IMR-90 (cell line): Measurements from ENCODE around the gene CNKSR3. TPM values are rescaled to one million over a fixed set of nuclear protein-coding genes. Genes with fewer than 3 reads are reported as not detected.

Source experiments
- ATAC-seq: fragments of 200-7000 bp; cut with Tn5 transposase; 2 replicates; pipeline ENCODE4 v1.9.1; 2020; ENCODE audit warnings: low read depth, mild to moderate bottlenecking, moderate library complexity
- BruUV-seq: library from RNA; stranded (reverse); fragments of 400-500 nt; replicated peaks from 2 replicates; lab custom pipeline; 2021; lab: Mats Ljungman, UMichigan
- CTCF ChIA-PET: fragments of 300-600 bp; formaldehyde crosslinking; extraction: SDS; loops from one replicate; lab custom pipeline; 2021; ENCODE audit warnings: antibody characterized with exemption; lab: Yijun Ruan, JAX
- POLR2A ChIA-PET: fragments of 300-600 bp; sonication (Branson Sonifier 250); formaldehyde crosslinking; loops from one replicate; lab custom pipeline; 2022; ENCODE audit warnings: antibody characterized with exemption; ENCODE audit not compliant: unreplicated experiment; lab: Charles Lee
- DNase-seq: peaks from one replicate; pipeline ENCODE4 v3.0.0; 2013
- H2AFZ ChIP-seq: replicated peaks from 2 replicates; pipeline ENCODE3; 2013; ENCODE audit warnings: low read length, mild to moderate bottlenecking; ENCODE audit not compliant: poor library complexity
- H2AK5ac ChIP-seq: 2 replicates; pipeline ENCODE4 v1.6.1; 2013; ENCODE audit warnings: low read depth, low read length, inconsistent platforms
- H2AK9ac ChIP-seq: replicated peaks from 2 replicates; pipeline ENCODE3; 2013; ENCODE audit warnings: mild to moderate bottlenecking, low read depth, low read length, moderate library complexity; ENCODE audit not compliant: poor library complexity
- H2BK120ac ChIP-seq: 2 replicates; pipeline ENCODE4 v1.6.1; 2013; ENCODE audit warnings: low read depth, low read length, inconsistent platforms
- H2BK15ac ChIP-seq: 3 replicates; pipeline ENCODE4 v1.6.1; 2013; ENCODE audit warnings: low read depth, low read length, inconsistent platforms
- H2BK20ac ChIP-seq: 2 replicates; pipeline ENCODE4 v1.6.1; 2013; ENCODE audit warnings: low read depth, mild to moderate bottlenecking, inconsistent platforms, low read length, moderate library complexity
- H2BK5ac ChIP-seq: 2 replicates; pipeline ENCODE4 v1.6.1; 2013; ENCODE audit warnings: mild to moderate bottlenecking, low read depth, low read length, inconsistent platforms; ENCODE audit not compliant: poor library complexity, severe bottlenecking
- H3K14ac ChIP-seq: replicated peaks from 2 replicates; pipeline ENCODE4 v1.6.1; 2013; ENCODE audit warnings: low read depth, low read length, inconsistent platforms
- H3K18ac ChIP-seq: 2 replicates; pipeline ENCODE4 v1.6.1; 2013; ENCODE audit warnings: low read depth, low read length, control low read depth
- H3K23ac ChIP-seq: 2 replicates; pipeline ENCODE4 v1.6.1; 2013; ENCODE audit warnings: low read depth, low read length, inconsistent platforms
- H3K27ac ChIP-seq: 2 replicates; pipeline ENCODE4 v1.5.1; 2013; ENCODE audit warnings: mild to moderate bottlenecking, control low read depth, low read length; ENCODE audit not compliant: insufficient read depth
- H3K27me3 ChIP-seq: 2 replicates; pipeline ENCODE4 v1.6.1; 2013; ENCODE audit warnings: low read length; ENCODE audit not compliant: control insufficient read depth, insufficient read depth
- H3K36me3 ChIP-seq: 2 replicates; pipeline ENCODE4 v1.6.1; 2013; ENCODE audit warnings: low read length, mixed read lengths; ENCODE audit not compliant: control insufficient read depth, insufficient read depth
- H3K4ac ChIP-seq: 2 replicates; pipeline ENCODE4 v1.6.1; 2013; ENCODE audit warnings: low read depth, low read length, inconsistent platforms
- H3K4me1 ChIP-seq: 2 replicates; pipeline ENCODE4 v1.6.1; 2013; ENCODE audit warnings: low read length, mixed read lengths; ENCODE audit not compliant: control insufficient read depth, insufficient read depth
- H3K4me2 ChIP-seq: 2 replicates; pipeline ENCODE4 v1.6.1; 2013; ENCODE audit warnings: low read depth, mild to moderate bottlenecking, control low read depth, low read length, moderate library complexity
- H3K4me3 ChIP-seq: 2 replicates; pipeline ENCODE4 v1.5.1; 2013; ENCODE audit warnings: low read depth, mild to moderate bottlenecking, control low read depth, low read length, moderate library complexity; ENCODE audit not compliant: insufficient read depth
- H3K56ac ChIP-seq: 2 replicates; pipeline ENCODE4 v1.6.1; 2013; ENCODE audit warnings: low read length, inconsistent platforms; ENCODE audit not compliant: insufficient read depth; ENCODE audit errors: extremely low read depth
- H3K79me1 ChIP-seq, 2 experiments: 2 replicates each; pipeline ENCODE4 v1.6.1; 2013; ENCODE audit warnings: low read length in 2 of 2, inconsistent platforms in 1 of 2, low read depth in 1 of 2
- H3K9ac ChIP-seq: 2 replicates; pipeline ENCODE4 v1.6.1; 2013; ENCODE audit warnings: low read depth, low read length, control low read depth
- H3K9me1 ChIP-seq: 2 replicates; pipeline ENCODE4 v1.6.1; 2013; ENCODE audit warnings: low read length, inconsistent platforms; ENCODE audit not compliant: insufficient read depth
- H3K9me3 ChIP-seq: 2 replicates; pipeline ENCODE4 v1.6.1; 2013; ENCODE audit warnings: low read length; ENCODE audit not compliant: control insufficient read depth, insufficient read depth
- H4K20me1 ChIP-seq: 2 replicates; pipeline ENCODE4 v1.6.1; 2013; ENCODE audit warnings: low read length, inconsistent platforms; ENCODE audit not compliant: insufficient read depth
- H4K5ac ChIP-seq: 2 replicates; pipeline ENCODE4 v1.6.1; 2013; ENCODE audit warnings: mild to moderate bottlenecking, low read depth, low read length, control low read depth
- H4K8ac ChIP-seq, 2 experiments: 2 replicates each; pipeline ENCODE4 v1.6.1; 2013; ENCODE audit warnings: low read depth in 2 of 2, low read length in 2 of 2, control low read depth in 1 of 2, inconsistent platforms in 1 of 2
- H4K91ac ChIP-seq: 2 replicates; pipeline ENCODE4 v1.6.1; 2013; ENCODE audit warnings: low read depth, low read length, inconsistent platforms; ENCODE audit not compliant: insufficient read depth
- BHLHE40 ChIP-seq: fragments of 150-350 bp; IDR thresholded peaks from 2 replicates; pipeline ENCODE4 v1.6.1; 2016; ENCODE audit warnings: mild to moderate bottlenecking, low read depth, low read length
- CHD1 ChIP-seq: IDR thresholded peaks from 2 replicates; pipeline ENCODE4 v1.6.1; 2012; ENCODE audit warnings: low read depth, low read length, improper control_type of control experiment
- CTCF ChIP-seq: conservative IDR thresholded peaks from 2 replicates; pipeline ENCODE4 v1.5.1; 2012; ENCODE audit warnings: mild to moderate bottlenecking, low read depth, low read length, improper control_type of control experiment
- ELK1 ChIP-seq: fragments of 150-350 bp; IDR thresholded peaks from 2 replicates; pipeline ENCODE4 v1.6.1; 2016; ENCODE audit warnings: low read depth, mild to moderate bottlenecking, low read length, moderate library complexity, borderline replicate concordance
- FOS ChIP-seq: fragments of 150-350 bp; IDR thresholded peaks from 2 replicates; pipeline ENCODE4 v1.6.1; 2016; ENCODE audit warnings: low read depth, low read length
- MAFK ChIP-seq: IDR thresholded peaks from 2 replicates; pipeline ENCODE4 v1.6.1; 2012; ENCODE audit warnings: low read depth, low read length, improper control_type of control experiment
- MAZ ChIP-seq: IDR thresholded peaks from 2 replicates; pipeline ENCODE4 v1.6.1; 2012; ENCODE audit warnings: low read depth, mild to moderate bottlenecking, low read length, improper control_type of control experiment, moderate library complexity, borderline replicate concordance
- MXI1 ChIP-seq: IDR thresholded peaks from 2 replicates; pipeline ENCODE4 v1.6.1; 2012; ENCODE audit warnings: low read depth, mild to moderate bottlenecking, low read length, moderate library complexity, borderline replicate concordance
- NFE2L2 ChIP-seq: fragments of 150-350 bp; IDR thresholded peaks from 2 replicates; pipeline ENCODE4 v1.6.1; 2016; ENCODE audit warnings: low read depth, mild to moderate bottlenecking, low read length
- POLR2A ChIP-seq: IDR thresholded peaks from 2 replicates; pipeline ENCODE4 v1.6.1; 2012; ENCODE audit warnings: mild to moderate bottlenecking, low read depth, low read length
- RAD21 ChIP-seq: IDR thresholded peaks from 2 replicates; pipeline ENCODE4 v1.6.1; 2012; ENCODE audit warnings: low read length, improper control_type of control experiment
- RCOR1 ChIP-seq: IDR thresholded peaks from 2 replicates; pipeline ENCODE4 v1.6.1; 2012; ENCODE audit warnings: mild to moderate bottlenecking, low read length, improper control_type of control experiment; ENCODE audit not compliant: insufficient replicate concordance
- USF2 ChIP-seq: fragments of 150-350 bp; IDR thresholded peaks from 2 replicates; pipeline ENCODE4 v1.6.1; 2017; ENCODE audit warnings: mild to moderate bottlenecking, antibody characterized with exemption, low read length, low read depth
- WGBS, 2 experiments: methylation state at CpG; one replicate each; pipeline versions ENCODE4 v1.1.5 to v1.1.7; 2013; ENCODE audit warnings: missing lambda C conversion rate in 2 of 2; ENCODE audit not compliant: insufficient read length in 1 of 2; ENCODE audit errors: extremely low coverage in 2 of 2; 5-methylcytosine and 5-hydroxymethylcytosine counted together
- dilution Hi-C: fragments of 300-500 bp; cut with HindIII; formaldehyde crosslinking; loops from one replicate; pipeline ENCODE4 v1.14.3; 2018; ENCODE audit warnings: low sequenced_read_pairs; ENCODE audit not compliant: unreplicated experiment
- in situ Hi-C: fragments of 300-500 bp; cut with MboI; formaldehyde crosslinking; loops from 3 replicates; pipeline ENCODE4 v1.14.3; 2019; ENCODE audit warnings: low sequenced_read_pairs, inconsistent platforms, mixed read lengths
- intact Hi-C: fragments of 100-400 bp; cut with micrococcal nuclease; formaldehyde crosslinking; loops from 2 replicates; pipeline ENCODE4 v1.10.0; 2022
- polyA plus RNA-seq, 3 experiments: library from polyadenylated mRNA; depleted of rRNA; stranded (reverse); fragments of >200 nt; gene quantifications; 2 replicates each; pipeline ENCODE4 v1.2.3, GENCODE V29; 2012; ENCODE audit warnings: low replicate concordance in 1 of 3
- total RNA-seq: library from RNA; depleted of rRNA; stranded (reverse); fragments of >200 nt; gene quantifications from 2 replicates; pipeline ENCODE4 v1.2.3, GENCODE V29; 2012

The CNKSR3 gene
- total and polyA plus RNA-seq, 2 of the 4 experiments (the other 2 are of a cell fraction): 6.7 to 15.8 TPM

GRCh38 chr6:154496793-154497517 is 13.5 kb downstream of the CNKSR3 start (continued):
- TF ChIP-seq MAFK: no peak

- peaks cover 1% of the 10 kb centered on the region; the same call in 1 of the 2 replicates for H3K36me3 ChIP-seq
- no peaks in the 10 kb centered on the region for H3K27me3 ChIP-seq
- H3K23ac ChIP-seq: no peak overlapping the region
- no peak overlapping the region for H2BK5ac ChIP-seq
- no peak overlapping the region for H3K9ac ChIP-seq
- peaks cover 4% of the 10 kb centered on the region for H3K4me1 ChIP-seq
- H4K5ac ChIP-seq: no peak overlapping the region
- H3K27ac ChIP-seq: no peak overlapping the region
- ChIA-PET POLR2A (no interaction called here), CTCF (interaction anchor here (0.5 to 1.0 kb wide), 2 partner anchors 14 to 52 kb away, joined by 3 to 4 read pairs; partner anchors contain the start of gene CNKSR3)
- no TSS peak for BruUV-seq
- no peak overlapping the region for H3K4me3 ChIP-seq
- H4K20me1 ChIP-seq: peaks cover 20% of the 10 kb centered on the region
- H2AK9ac ChIP-seq: no peak overlapping the region
- no peak overlapping the region for H3K4ac ChIP-seq
- no peak overlapping the region for H3K14ac ChIP-seq
- no peaks in the 10 kb centered on the region for H3K9me3 ChIP-seq
- no peak overlapping the region for H3K18ac ChIP-seq
- no peak overlapping the region for H2BK20ac ChIP-seq
- no peak overlapping the region for H4K91ac ChIP-seq
- in situ Hi-C loops (no loop called here), intact Hi-C loops (no loop called here), dilution Hi-C loops (no loop called here)
- no peak overlapping the region for H2AK5ac ChIP-seq
- peaks cover 32 to 77% of the 10 kb centered on the region in 2 experiments; a peak in 3 of 4 replicates for H3K79me1 ChIP-seq
- ATAC-seq: no peak
- DNase-seq: no peak
- no CpG with 5 or more reads among the region's 4 CpGs for WGBS, 2 experiments
- H3K56ac ChIP-seq: no peak overlapping the region
- peaks cover 13% of the 10 kb centered on the region; the same call in 1 of the 2 replicates for H3K9me1 ChIP-seq
- H2AFZ ChIP-seq: no peak overlapping the region
- H2BK15ac ChIP-seq: no peak overlapping the region
- H3K4me2 ChIP-seq: no peak overlapping the region
- H4K8ac ChIP-seq: no peak overlapping the region
- H2BK120ac ChIP-seq: no peak overlapping the region
- TF ChIP-seq ELK1 (no peak), POLR2A (no peak), RAD21 (no peak), CTCF (no peak), MXI1 (no peak), MAZ (no peak), CHD1 (no peak), USF2 (no peak), BHLHE40 (no peak), NFE2L2 (no peak), RCOR1 (no peak), MAFK (no peak), FOS (no peak)
Measured at GRCh38 chr6:154496186-154496585, 14.3 kb downstream of the CNKSR3 start.
